GM19372 (cell line): ENCODE measurements around the gene PTGFR.

Experiments
- ATAC-seq: cut with Tn5 transposase; IDR thresholded peaks from one replicate; pipeline ENCODE4 v1.9.1; 2021; ENCODE audit warnings: mild to moderate bottlenecking, low read depth, moderate library complexity; ENCODE audit not compliant: unreplicated experiment

Gene PTGFR

DNA sequence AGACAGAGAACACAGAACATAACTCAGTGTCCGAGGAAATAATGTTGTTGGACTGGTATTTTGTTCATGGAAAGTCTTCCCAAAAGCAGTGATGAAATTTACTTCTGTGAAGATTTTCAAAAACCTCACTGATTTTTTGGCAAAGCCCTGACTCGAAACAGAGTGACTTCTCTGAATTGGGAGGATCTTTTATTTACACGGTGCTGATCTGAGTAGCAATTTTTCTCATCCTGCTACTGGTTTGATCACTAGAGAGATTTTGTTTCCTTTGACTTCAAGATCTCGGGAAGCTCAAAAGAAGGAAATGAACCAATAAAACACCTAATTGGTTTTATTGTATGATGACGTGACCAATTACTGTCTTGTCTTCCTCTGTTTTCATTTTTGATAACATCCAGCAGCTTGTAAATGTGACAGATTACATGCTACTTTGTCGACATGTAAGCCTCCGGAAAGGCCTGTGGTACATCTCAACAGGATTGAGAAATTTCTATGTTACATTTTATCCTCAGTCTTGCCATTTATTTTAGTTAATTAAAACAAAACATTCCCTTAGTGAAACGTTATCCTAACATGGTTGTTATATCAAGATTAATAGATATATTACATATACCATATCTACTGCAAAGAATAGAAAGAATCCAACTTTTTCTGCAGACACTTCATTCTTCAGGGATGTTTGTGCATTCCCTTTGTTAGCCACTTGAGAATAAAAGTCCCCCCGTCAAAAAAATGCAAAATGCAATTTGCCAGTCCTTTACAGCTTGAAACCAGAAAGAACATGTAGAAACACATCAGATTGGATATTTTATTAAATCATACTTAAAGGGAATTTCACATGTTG lies 86.7 kb downstream of the PTGFR start:
- no peak for ATAC-seq

DNA sequence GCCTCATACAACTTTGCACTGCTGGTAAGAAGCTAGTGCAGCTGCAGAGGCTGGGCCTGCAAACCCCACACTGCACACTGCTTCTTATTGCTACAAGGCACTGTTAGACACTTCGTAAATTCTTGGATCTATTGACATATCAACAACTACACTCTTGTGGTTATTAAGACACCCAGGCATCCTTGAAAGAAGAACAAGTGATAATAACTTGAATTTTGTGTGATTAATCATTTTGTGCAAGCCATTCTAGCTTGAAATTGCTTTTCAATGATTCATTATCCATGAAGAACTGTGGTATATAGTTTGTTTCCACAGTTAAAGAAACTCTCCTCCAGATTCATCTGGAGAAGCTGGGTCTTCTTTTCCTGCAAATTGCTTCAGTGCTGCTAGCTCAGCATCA lies 95.8 kb downstream of the PTGFR start:
- no peak for ATAC-seq

DNA sequence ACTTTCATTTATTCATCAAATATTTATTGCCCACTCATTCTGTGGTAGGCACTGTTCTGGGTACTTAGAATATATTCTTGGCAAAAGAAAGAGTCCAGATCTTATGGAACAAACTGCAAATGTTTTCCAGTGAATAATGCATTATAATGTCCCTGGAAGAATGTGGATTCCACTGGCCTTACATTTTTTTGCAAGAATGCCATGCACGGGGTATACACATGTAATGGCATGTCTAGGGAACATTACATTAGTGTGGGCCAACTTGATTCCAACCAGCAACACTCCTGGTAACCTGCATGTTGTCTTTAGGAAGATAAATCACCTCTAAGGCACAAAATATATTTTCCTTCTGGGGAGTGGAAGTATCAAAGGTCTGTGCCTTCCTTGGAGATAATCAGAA lies 96.4 kb downstream of the PTGFR start:
- no peak for ATAC-seq
